CD4-positive, alpha-beta T cell treated with Interleukin-12 subunit alpha and Interleukin-12 subunit beta, for 1 hour (primary cell): ENCODE data around the gene OPCML.

Experiments used
- DNase-seq: peaks from one replicate; pipeline ENCODE4 v3.0.0-alpha.2; 2020

OPCML gene

GRCh38 chr11:132971351-132971750, 561.0 kb downstream of the OPCML start:
- DNase-seq = no peak

GRCh38 chr11:132969892-132970291, 562.4 kb downstream of the OPCML start:
- DNase-seq = no peak

GRCh38 chr11:132962041-132962440, 570.3 kb downstream of the OPCML start:
- DNase-seq = no peak

GRCh38 chr11:132961453-132961852, 570.8 kb downstream of the OPCML start:
- no peak for DNase-seq

GRCh38 chr11:132960273-132961078, 571.8 kb downstream of the OPCML start:
- DNase-seq = no peak

GRCh38 chr11:132959693-132960092, 572.6 kb downstream of the OPCML start:
- no peak for DNase-seq

GRCh38 chr11:132957881-132958280, 574.4 kb downstream of the OPCML start:
- DNase-seq = no peak

- DNase-seq = no peak
These were observed 584.0 kb downstream of the OPCML start for GRCh38 chr11:132948252-132948651.

GRCh38 chr11:132944569-132944944, 587.7 kb downstream of the OPCML start:
- no peak for DNase-seq

- no peak for DNase-seq
These were observed 588.4 kb downstream of the OPCML start for GRCh38 chr11:132943706-132944568.

- DNase-seq = no peak
These were observed 589.0 kb downstream of the OPCML start for GRCh38 chr11:132943357-132943705.

GRCh38 chr11:132942611-132943356, 589.5 kb downstream of the OPCML start:
- DNase-seq = no peak

- DNase-seq = no peak
These were observed 590.5 kb downstream of the OPCML start for GRCh38 chr11:132941761-132942160.

GRCh38 chr11:132941024-132941646, 591.2 kb downstream of the OPCML start:
- peak; percentile 4 for DNase-seq

GRCh38 chr11:132937016-132937415, 595.3 kb downstream of the OPCML start:
- DNase-seq = no peak

GRCh38 chr11:132935383-132935782, 596.9 kb downstream of the OPCML start:
- DNase-seq = no peak

- DNase-seq = no peak
These were observed 598.6 kb downstream of the OPCML start for GRCh38 chr11:132933703-132934102.

GRCh38 chr11:132925825-132926469, 606.4 kb downstream of the OPCML start:
- DNase-seq = no peak

GRCh38 chr11:132921597-132921996, 610.7 kb downstream of the OPCML start:
- no peak for DNase-seq

- DNase-seq = no peak
These were observed 611.7 kb downstream of the OPCML start for GRCh38 chr11:132920451-132921096.

- no peak for DNase-seq
These were observed 617.7 kb downstream of the OPCML start for GRCh38 chr11:132914600-132914999.

GRCh38 chr11:132913886-132914285, 618.4 kb downstream of the OPCML start:
- no peak for DNase-seq
